Adrenal gland (tissue), 5 donors: ENCODE measurements around the gene PPIL3.

Source experiments
- POLR2A ChIP-seq, 2 donors: fragments of 450-650 bp; IDR thresholded peaks; one replicate each; pipeline ENCODE4 v1.6.1; 2017; ENCODE audit warnings: antibody characterized with exemption in 2 of 2, mild to moderate bottlenecking in 2 of 2, moderate library complexity in 1 of 2
- TF ChIP-seq, protein P1 (sequence below), 6 experiments: fragments of 450-650 bp in 4 of 6; fragments of 200-600 bp in 2 of 6; sonication (generic) in 1 of 6; IDR thresholded peaks; 1 replicate in 5 of 6; 2 replicates in 1 of 6; pipeline versions ENCODE4 v1.5.1 to v1.8.0; 2016 to 2021; ENCODE audit warnings: antibody characterized with exemption in 6 of 6, mild to moderate bottlenecking in 2 of 6, moderate library complexity in 1 of 6
- donor health status: DM: no; HTN: no; CAD: no.

GRCh38 chr2:200873560-200873959, 15.3 kb downstream of the PPIL3 start:
- TF ChIP-seq, protein P1, sequence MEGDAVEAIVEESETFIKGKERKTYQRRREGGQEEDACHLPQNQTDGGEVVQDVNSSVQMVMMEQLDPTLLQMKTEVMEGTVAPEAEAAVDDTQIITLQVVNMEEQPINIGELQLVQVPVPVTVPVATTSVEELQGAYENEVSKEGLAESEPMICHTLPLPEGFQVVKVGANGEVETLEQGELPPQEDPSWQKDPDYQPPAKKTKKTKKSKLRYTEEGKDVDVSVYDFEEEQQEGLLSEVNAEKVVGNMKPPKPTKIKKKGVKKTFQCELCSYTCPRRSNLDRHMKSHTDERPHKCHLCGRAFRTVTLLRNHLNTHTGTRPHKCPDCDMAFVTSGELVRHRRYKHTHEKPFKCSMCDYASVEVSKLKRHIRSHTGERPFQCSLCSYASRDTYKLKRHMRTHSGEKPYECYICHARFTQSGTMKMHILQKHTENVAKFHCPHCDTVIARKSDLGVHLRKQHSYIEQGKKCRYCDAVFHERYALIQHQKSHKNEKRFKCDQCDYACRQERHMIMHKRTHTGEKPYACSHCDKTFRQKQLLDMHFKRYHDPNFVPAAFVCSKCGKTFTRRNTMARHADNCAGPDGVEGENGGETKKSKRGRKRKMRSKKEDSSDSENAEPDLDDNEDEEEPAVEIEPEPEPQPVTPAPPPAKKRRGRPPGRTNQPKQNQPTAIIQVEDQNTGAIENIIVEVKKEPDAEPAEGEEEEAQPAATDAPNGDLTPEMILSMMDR (IDR thresholded peaks at IDR 0.05), result no peak
- TF ChIP-seq POLR2A (IDR thresholded peaks at IDR 0.05), result no peak
